Panc1 (cell line): ENCODE data around the gene DNAJB13. TPM values are rescaled to one million over a fixed set of nuclear protein-coding genes. Genes with fewer than 3 reads are reported as not detected.

ENCODE experiments used
- ATAC-seq: fragments of 200-7000 bp; cut with Tn5 transposase; 2 replicates; pipeline ENCODE4 v1.9.1; 2020; ENCODE audit warnings: mild to moderate bottlenecking, moderate library complexity
- BruUV-seq: library from RNA; stranded (reverse); fragments of 400-500 nt; replicated peaks from 2 replicates; lab custom pipeline; 2021; lab: Mats Ljungman, UMichigan
- CTCF ChIA-PET: fragments of 300-600 bp; sonication (Branson Sonifier 250); formaldehyde crosslinking; loops from one replicate; lab custom pipeline; 2022; ENCODE audit warnings: antibody characterized with exemption; lab: Charles Lee
- POLR2A ChIA-PET: fragments of 300-600 bp; sonication (Branson Sonifier 250); formaldehyde crosslinking; loops from one replicate; lab custom pipeline; 2022; ENCODE audit warnings: antibody characterized with exemption; lab: Charles Lee
- DNase-seq: peaks from one replicate; pipeline ENCODE4 v3.0.0-alpha.2; 2010; ENCODE audit warnings: low read depth, low spot score
- H3K27ac ChIP-seq: 2 replicates; pipeline ENCODE4 v1.5.1; 2011; ENCODE audit warnings: mild to moderate bottlenecking, low read length, inconsistent platforms
- H3K27me3 ChIP-seq: fragments of 200-500 bp; sonication (Bioruptor generic); 2 replicates; pipeline ENCODE4 v1.6.0; 2014; ENCODE audit warnings: low read length, inconsistent platforms; ENCODE audit not compliant: control insufficient read depth, insufficient read depth
- H3K36me3 ChIP-seq: fragments of 200-500 bp; sonication (Bioruptor generic); 2 replicates; pipeline ENCODE4 v1.5.1; 2014; ENCODE audit warnings: inconsistent platforms, mild to moderate bottlenecking, low read length, moderate library complexity; ENCODE audit not compliant: control insufficient read depth, insufficient read depth
- H3K4me1 ChIP-seq: 2 replicates; pipeline ENCODE4 v1.5.1; 2011; ENCODE audit warnings: inconsistent platforms, mild to moderate bottlenecking, low read length, moderate library complexity; ENCODE audit not compliant: control insufficient read depth, insufficient read depth
- H3K4me3 ChIP-seq, 2 experiments: 2 replicates each; pipeline ENCODE4 v1.5.1; 2011 to 2012; ENCODE audit warnings: low read depth in 2 of 2, low read length in 2 of 2, mild to moderate bottlenecking in 2 of 2, inconsistent platforms in 1 of 2, moderate library complexity in 1 of 2
- H3K9me3 ChIP-seq: fragments of 200-500 bp; sonication (Bioruptor generic); 2 replicates; pipeline ENCODE4 v1.5.1; 2014; ENCODE audit warnings: low read depth, mild to moderate bottlenecking, inconsistent platforms, low read length, moderate library complexity; ENCODE audit not compliant: control insufficient read depth, insufficient read depth
- POLR2AphosphoS5 ChIP-seq: IDR thresholded peaks from 2 replicates; pipeline ENCODE4 v1.6.1; 2012; ENCODE audit warnings: mild to moderate bottlenecking, low read depth, low read length, moderate library complexity
- SIN3A ChIP-seq: IDR thresholded peaks from 2 replicates; pipeline ENCODE4 v1.6.1; 2012; ENCODE audit warnings: low read depth, mild to moderate bottlenecking, low read length, moderate library complexity, borderline replicate concordance; ENCODE audit not compliant: insufficient read depth
- TCF7L2 ChIP-seq: IDR thresholded peaks from 2 replicates; pipeline ENCODE4 v1.6.1; 2011; ENCODE audit warnings: mild to moderate bottlenecking, low read depth, low read length, inconsistent platforms
- in situ Hi-C: cut with HindIII; loops from 2 replicates; pipeline ENCODE4 v1.10.0; 2016; ENCODE audit warnings: low sequenced_read_pairs, low pct_unique_long_range_greater_than_20kb
- intact Hi-C: fragments of 100-400 bp; cut with micrococcal nuclease; formaldehyde crosslinking; loops from one replicate; pipeline ENCODE4 v1.10.0; 2022; ENCODE audit not compliant: unreplicated experiment
- total RNA-seq: library from RNA; stranded (reverse); gene quantifications from one replicate; pipeline ENCODE4 v1.2.1, GENCODE V29; 2021; ENCODE audit not compliant: unreplicated experiment
- TF ChIP-seq, protein P1 (sequence below): fragments of 450-650 bp; IDR thresholded peaks from 2 replicates; pipeline ENCODE4 v1.5.1; 2017; ENCODE audit warnings: mild to moderate bottlenecking
- TF ChIP-seq, protein P2 (sequence below), 2 experiments: IDR thresholded peaks; 2 replicates each; pipeline ENCODE4 v1.6.1; 2011 to 2012; ENCODE audit warnings: low read depth in 2 of 2, control low read depth in 1 of 2, low read length in 1 of 2, mild to moderate bottlenecking in 1 of 2, moderate library complexity in 1 of 2; ENCODE audit not compliant: insufficient read depth in 1 of 2

DNAJB13 gene
- total RNA-seq, 1 experiment from 2014 or later: not detected

GRCh38 chr11:74000307-74001133 is 49.7 kb downstream of the DNAJB13 start:
- TF ChIP-seq, protein P1, sequence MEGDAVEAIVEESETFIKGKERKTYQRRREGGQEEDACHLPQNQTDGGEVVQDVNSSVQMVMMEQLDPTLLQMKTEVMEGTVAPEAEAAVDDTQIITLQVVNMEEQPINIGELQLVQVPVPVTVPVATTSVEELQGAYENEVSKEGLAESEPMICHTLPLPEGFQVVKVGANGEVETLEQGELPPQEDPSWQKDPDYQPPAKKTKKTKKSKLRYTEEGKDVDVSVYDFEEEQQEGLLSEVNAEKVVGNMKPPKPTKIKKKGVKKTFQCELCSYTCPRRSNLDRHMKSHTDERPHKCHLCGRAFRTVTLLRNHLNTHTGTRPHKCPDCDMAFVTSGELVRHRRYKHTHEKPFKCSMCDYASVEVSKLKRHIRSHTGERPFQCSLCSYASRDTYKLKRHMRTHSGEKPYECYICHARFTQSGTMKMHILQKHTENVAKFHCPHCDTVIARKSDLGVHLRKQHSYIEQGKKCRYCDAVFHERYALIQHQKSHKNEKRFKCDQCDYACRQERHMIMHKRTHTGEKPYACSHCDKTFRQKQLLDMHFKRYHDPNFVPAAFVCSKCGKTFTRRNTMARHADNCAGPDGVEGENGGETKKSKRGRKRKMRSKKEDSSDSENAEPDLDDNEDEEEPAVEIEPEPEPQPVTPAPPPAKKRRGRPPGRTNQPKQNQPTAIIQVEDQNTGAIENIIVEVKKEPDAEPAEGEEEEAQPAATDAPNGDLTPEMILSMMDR: no peak
- no peak for TF ChIP-seq SIN3A
- CTCF ChIA-PET: no interaction called here
- POLR2A ChIA-PET: no interaction called here

DNA sequence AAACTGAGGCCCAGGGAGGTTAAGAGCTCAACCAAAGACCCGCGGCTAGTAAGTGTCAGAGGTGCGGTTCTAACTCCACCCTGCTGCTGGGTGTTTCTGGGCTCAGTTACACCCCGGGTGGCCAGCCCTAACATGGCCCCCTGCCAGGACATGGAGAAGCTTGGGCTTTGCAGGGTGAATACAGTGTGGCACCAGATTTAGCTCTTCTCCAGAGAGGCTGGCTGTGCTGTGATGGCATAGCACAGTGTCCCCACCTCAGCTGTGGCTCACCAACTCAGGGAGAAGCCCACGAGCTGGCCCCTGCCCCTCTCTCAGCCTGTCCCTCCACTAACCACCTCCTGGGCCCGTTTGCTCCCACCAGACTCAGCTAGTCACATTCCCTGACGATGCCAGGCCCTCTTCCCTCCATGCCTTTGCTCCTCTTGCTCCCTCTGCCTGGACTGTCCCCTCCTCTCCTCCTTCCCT is 51.0 kb downstream of the DNAJB13 start:
- Histone ChIP-seq H3K4me1 (no peaks in the 10 kb centered on the region), H3K9me3 (no peaks in the 10 kb centered on the region), H3K27ac (no peak overlapping the region), H3K27me3 (no peaks in the 10 kb centered on the region), H3K4me3 (no peak overlapping the region), H3K36me3 (no peaks in the 10 kb centered on the region)
- CTCF ChIA-PET: interaction anchor here (0.5 kb wide), 1 partner anchor 239 kb away, joined by 8 read pairs; no protein-coding TSS in a partner anchor
- POLR2A ChIA-PET: no interaction called here
- DNase-seq: no peak
- in situ Hi-C loops (no loop called here), intact Hi-C loops (no loop called here)
- TF ChIP-seq, protein P2, sequence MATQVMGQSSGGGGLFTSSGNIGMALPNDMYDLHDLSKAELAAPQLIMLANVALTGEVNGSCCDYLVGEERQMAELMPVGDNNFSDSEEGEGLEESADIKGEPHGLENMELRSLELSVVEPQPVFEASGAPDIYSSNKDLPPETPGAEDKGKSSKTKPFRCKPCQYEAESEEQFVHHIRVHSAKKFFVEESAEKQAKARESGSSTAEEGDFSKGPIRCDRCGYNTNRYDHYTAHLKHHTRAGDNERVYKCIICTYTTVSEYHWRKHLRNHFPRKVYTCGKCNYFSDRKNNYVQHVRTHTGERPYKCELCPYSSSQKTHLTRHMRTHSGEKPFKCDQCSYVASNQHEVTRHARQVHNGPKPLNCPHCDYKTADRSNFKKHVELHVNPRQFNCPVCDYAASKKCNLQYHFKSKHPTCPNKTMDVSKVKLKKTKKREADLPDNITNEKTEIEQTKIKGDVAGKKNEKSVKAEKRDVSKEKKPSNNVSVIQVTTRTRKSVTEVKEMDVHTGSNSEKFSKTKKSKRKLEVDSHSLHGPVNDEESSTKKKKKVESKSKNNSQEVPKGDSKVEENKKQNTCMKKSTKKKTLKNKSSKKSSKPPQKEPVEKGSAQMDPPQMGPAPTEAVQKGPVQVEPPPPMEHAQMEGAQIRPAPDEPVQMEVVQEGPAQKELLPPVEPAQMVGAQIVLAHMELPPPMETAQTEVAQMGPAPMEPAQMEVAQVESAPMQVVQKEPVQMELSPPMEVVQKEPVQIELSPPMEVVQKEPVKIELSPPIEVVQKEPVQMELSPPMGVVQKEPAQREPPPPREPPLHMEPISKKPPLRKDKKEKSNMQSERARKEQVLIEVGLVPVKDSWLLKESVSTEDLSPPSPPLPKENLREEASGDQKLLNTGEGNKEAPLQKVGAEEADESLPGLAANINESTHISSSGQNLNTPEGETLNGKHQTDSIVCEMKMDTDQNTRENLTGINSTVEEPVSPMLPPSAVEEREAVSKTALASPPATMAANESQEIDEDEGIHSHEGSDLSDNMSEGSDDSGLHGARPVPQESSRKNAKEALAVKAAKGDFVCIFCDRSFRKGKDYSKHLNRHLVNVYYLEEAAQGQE (IDR thresholded peaks at IDR 0.05; ENCODE audit: insufficient read depth in 1 of 2, low read depth in 2 of 2, low read length in 1 of 2): no peak
- TF ChIP-seq SIN3A (no peak), TCF7L2 (no peak), POLR2AphosphoS5 (no peak)
- TF ChIP-seq, protein P1: no peak
- BruUV-seq: no TSS peak
- ATAC-seq: no peak

More at GRCh38 chr11:74000307-74001133, 49.7 kb downstream of the DNAJB13 start:
- H3K9me3 ChIP-seq: no peaks in the 10 kb centered on the region
- H3K36me3 ChIP-seq: no peaks in the 10 kb centered on the region
- intact Hi-C loops (no loop called here), in situ Hi-C loops (no loop called here)
- no TSS peak for BruUV-seq
- H3K27me3 ChIP-seq: no peaks in the 10 kb centered on the region
- no peak for ATAC-seq
- no peak overlapping the region for H3K4me3 ChIP-seq
- H3K27ac ChIP-seq: no peak overlapping the region
- no peaks in the 10 kb centered on the region for H3K4me1 ChIP-seq
- DNase-seq: no peak
